HEK293T (cell line): ENCODE data around the gene PAM.

Experiments used
- CTCF ChIA-PET: fragments of 350-600 bp; formaldehyde crosslinking; extraction: SDS; loops from one replicate; lab custom pipeline; 2021; ENCODE audit warnings: antibody characterized with exemption, inconsistent platforms; lab: Yijun Ruan, JAX
- POLR2A ChIA-PET: fragments of 350-600 bp; formaldehyde crosslinking; extraction: SDS; loops from one replicate; lab custom pipeline; 2020; ENCODE audit warnings: antibody characterized with exemption, inconsistent platforms; lab: Yijun Ruan, JAX
- DNase-seq: peaks from one replicate; pipeline ENCODE4 v3.0.0; 2012; ENCODE audit warnings: mixed read lengths; ENCODE audit errors: extremely low spot score
- ARNT ChIP-seq: fragments of 450-650 bp; IDR thresholded peaks from 2 replicates; pipeline ENCODE4 v1.6.1; 2017; ENCODE audit warnings: mild to moderate bottlenecking
- BHLHE40 ChIP-seq: fragments of 450-650 bp; IDR thresholded peaks from 2 replicates; pipeline ENCODE4 v1.6.1; 2016; ENCODE audit warnings: mild to moderate bottlenecking, moderate library complexity, borderline replicate concordance
- CTBP1 ChIP-seq: fragments of 450-650 bp; IDR thresholded peaks from 2 replicates; pipeline ENCODE4 v1.6.1; 2016; ENCODE audit warnings: borderline replicate concordance
- ELF4 ChIP-seq: fragments of 450-650 bp; IDR thresholded peaks from 2 replicates; pipeline ENCODE4 v1.6.1; 2017; ENCODE audit warnings: antibody characterized with exemption
- FOXA1 ChIP-seq: fragments of 450-650 bp; IDR thresholded peaks from 2 replicates; pipeline ENCODE4 v1.6.1; 2016; ENCODE audit warnings: mild to moderate bottlenecking
- FOXK2 ChIP-seq: fragments of 450-650 bp; IDR thresholded peaks from 2 replicates; pipeline ENCODE4 v1.6.1; 2016; ENCODE audit warnings: mild to moderate bottlenecking
- FOXM1 ChIP-seq: fragments of 450-650 bp; IDR thresholded peaks from 2 replicates; pipeline ENCODE4 v1.6.1; 2017; ENCODE audit warnings: mild to moderate bottlenecking, borderline replicate concordance
- HDGF ChIP-seq: fragments of 450-650 bp; IDR thresholded peaks from 2 replicates; pipeline ENCODE4 v1.6.1; 2017; ENCODE audit warnings: antibody characterized with exemption, borderline replicate concordance
- L3MBTL2 ChIP-seq: fragments of 450-650 bp; conservative IDR thresholded peaks from 2 replicates; pipeline ENCODE4 v1.6.1; 2016; ENCODE audit warnings: mild to moderate bottlenecking
- LEF1 ChIP-seq: fragments of 450-650 bp; IDR thresholded peaks from 2 replicates; pipeline ENCODE4 v1.6.1; 2017; ENCODE audit warnings: mild to moderate bottlenecking, borderline replicate concordance
- NFRKB ChIP-seq: fragments of 450-650 bp; IDR thresholded peaks from 2 replicates; pipeline ENCODE4 v1.6.1; 2016; ENCODE audit warnings: mild to moderate bottlenecking, moderate library complexity
- SP1 ChIP-seq: fragments of 450-650 bp; IDR thresholded peaks from 2 replicates; pipeline ENCODE4 v1.6.1; 2017
- SUZ12 ChIP-seq: fragments of 450-650 bp; IDR thresholded peaks from 2 replicates; pipeline ENCODE4 v1.6.1; 2016; ENCODE audit warnings: mild to moderate bottlenecking
- TARDBP ChIP-seq: fragments of 450-650 bp; IDR thresholded peaks from 2 replicates; pipeline ENCODE4 v1.6.1; 2016
- ZNF384 ChIP-seq: fragments of 450-650 bp; IDR thresholded peaks from 2 replicates; pipeline ENCODE4 v1.6.1; 2016
- TF ChIP-seq, protein P1 (sequence below): fragments of 450-650 bp; IDR thresholded peaks from 2 replicates; pipeline ENCODE4 v1.6.1; 2016

Gene PAM

DNA sequence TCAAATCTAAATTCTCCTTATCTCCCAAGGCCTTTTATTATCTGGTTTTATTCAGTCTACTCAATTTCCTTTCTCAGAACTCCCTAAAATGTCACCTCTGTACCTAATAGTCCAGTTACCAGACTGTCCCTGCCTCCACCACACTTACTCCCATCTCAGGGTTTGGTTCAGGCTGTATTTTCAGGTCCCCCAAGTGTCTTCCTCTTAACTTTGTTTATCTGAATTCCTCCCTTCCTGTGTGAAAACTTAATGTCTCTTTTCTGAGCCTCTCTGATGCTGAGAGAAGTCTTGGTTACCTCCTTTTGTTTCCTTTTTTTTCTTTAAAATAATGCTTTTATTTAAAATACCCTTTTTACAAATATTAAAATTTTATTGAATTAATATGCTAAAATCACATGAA, 133.4 kb downstream of the PAM start:
- CTCF ChIA-PET, result no interaction called here
- TF ChIP-seq NFRKB (no peak), CTBP1 (no peak), ARNT (no peak), SUZ12 (no peak), L3MBTL2 (no peak), BHLHE40 (no peak), TARDBP (no peak), ELF4 (no peak), FOXA1 (no peak), SP1 (no peak), ZNF384 (no peak), LEF1 (no peak), FOXM1 (no peak), FOXK2 (no peak), HDGF (no peak)
- TF ChIP-seq, protein P1, sequence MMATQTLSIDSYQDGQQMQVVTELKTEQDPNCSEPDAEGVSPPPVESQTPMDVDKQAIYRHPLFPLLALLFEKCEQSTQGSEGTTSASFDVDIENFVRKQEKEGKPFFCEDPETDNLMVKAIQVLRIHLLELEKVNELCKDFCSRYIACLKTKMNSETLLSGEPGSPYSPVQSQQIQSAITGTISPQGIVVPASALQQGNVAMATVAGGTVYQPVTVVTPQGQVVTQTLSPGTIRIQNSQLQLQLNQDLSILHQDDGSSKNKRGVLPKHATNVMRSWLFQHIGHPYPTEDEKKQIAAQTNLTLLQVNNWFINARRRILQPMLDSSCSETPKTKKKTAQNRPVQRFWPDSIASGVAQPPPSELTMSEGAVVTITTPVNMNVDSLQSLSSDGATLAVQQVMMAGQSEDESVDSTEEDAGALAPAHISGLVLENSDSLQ, result no peak
- POLR2A ChIA-PET, result no interaction called here
- DNase-seq, result no peak

DNA sequence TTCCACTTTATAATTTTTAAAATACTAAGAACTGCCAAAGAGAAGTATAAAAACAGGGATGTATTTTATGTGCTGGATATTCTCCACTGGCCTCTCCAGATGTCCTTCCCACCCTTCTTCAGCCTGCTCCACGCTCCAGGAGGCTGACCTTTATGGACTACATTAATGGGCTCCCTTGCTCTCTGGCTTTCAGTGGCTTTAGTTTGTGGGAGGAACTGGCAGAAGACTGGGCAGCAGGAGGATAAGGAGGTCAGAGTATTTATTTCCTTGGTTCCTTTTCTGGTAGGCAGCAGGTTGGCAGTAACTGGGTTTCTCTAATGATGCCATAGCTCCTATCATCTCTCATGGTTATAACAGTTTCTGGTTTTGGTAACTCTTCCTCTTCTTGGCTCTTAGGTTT, 133.9 kb downstream of the PAM start:
- no peak for DNase-seq
- ChIA-PET CTCF (no interaction called here), POLR2A (no interaction called here)
- TF ChIP-seq L3MBTL2 (no peak), ZNF384 (no peak), BHLHE40 (no peak)

DNA sequence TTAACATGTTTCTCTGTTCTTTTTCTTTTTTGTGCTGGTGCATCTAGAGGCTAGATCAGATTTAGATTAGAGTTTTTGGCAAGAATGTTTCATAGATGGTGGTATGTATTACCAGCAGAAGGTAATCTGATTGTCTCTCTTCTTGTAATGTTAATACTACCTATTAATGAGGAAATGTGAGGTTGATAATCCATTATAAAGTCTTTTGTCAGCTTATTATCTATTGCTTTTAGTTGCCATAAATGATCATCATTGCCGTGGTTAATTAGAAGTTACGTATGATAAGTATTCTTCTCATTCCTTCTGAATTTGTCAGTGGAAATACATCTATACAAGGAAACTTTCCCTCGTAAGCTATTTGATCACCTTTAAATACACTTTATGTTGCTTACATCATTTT, 135.0 kb downstream of the PAM start:
- ChIA-PET POLR2A (no interaction called here), CTCF (no interaction called here)
- TF ChIP-seq L3MBTL2, result no peak
- TF ChIP-seq SUZ12, result no peak
- TF ChIP-seq FOXK2, result no peak
- TF ChIP-seq LEF1, result no peak
- no peak for TF ChIP-seq SP1
- TF ChIP-seq CTBP1, result no peak
- TF ChIP-seq, protein P1, result no peak
- no peak for TF ChIP-seq BHLHE40
- TF ChIP-seq ZNF384, result no peak
- TF ChIP-seq FOXA1, result no peak
- no peak for TF ChIP-seq FOXM1
- TF ChIP-seq ELF4, result no peak
- DNase-seq, result no peak

DNA sequence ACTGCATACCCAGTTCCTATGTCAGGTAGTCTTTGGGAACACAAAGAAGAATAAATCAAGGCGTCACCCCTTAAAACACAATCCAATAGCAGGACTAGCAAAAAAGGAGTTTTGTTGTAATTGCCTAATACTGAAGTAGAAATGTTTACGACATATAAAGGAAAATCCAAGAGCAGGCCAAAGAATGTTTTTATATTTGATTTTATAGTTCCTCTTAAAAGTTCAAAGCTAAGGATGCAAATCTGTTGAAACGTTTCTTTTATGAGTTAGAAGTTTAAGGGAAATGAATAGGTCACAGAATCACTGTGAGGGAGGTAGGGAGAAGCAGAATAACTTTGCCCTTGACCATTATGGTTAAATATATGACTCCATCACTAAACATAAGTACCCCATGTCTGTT, 136.1 kb downstream of the PAM start:
- ChIA-PET POLR2A (no interaction called here), CTCF (no interaction called here)
- no peak for DNase-seq
- TF ChIP-seq ARNT, result no peak

DNA sequence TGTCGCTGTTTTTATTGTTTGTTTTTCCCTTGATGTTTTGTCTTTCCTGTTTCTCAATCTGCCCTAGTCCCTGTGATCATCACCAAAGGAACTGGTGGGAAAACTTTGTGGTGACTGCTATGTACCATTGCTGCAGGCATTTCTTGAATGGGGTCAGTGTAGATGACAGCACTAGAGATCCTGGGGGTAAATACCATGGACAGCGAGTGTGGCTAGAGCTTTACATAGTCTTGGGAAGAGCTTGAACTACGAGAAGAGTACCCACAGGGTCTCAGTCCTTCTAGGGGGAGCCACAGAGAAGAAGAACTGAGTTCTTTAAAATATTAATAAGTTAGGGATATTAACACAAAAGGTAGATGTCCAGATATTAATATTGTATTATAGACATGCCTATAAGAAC, 138.8 kb downstream of the PAM start:
- no peak for DNase-seq
- POLR2A ChIA-PET, result no interaction called here
- TF ChIP-seq CTBP1, result no peak
- no peak for TF ChIP-seq ZNF384
- no peak for TF ChIP-seq FOXK2
- TF ChIP-seq TARDBP, result no peak
- CTCF ChIA-PET, result interaction anchor here (0.5 kb wide), 1 partner anchor 15 kb away, joined by 11 read pairs; no protein-coding TSS in a partner anchor

DNA sequence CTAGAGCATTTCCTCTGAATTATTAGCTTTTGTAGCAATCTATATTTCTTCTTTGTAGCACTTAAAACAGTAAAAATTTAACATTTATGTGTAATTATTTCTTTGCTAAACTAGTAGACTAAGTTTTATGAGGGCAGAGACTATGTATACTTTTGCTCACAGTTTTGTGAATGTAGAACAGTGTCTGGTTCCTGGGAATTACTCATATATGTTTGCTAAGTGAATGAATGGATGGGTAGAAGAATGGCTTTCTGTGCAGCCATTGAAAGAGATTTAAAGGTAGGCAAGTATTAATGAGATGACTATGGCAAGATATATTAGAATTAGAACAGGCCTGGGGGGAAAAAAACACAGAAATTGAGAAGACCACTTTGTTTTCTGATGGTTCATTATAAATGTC, 140.1 kb downstream of the PAM start:
- POLR2A ChIA-PET, result no interaction called here
- CTCF ChIA-PET, result no interaction called here
- no peak for DNase-seq
- TF ChIP-seq LEF1 (no peak), SP1 (no peak)

DNA sequence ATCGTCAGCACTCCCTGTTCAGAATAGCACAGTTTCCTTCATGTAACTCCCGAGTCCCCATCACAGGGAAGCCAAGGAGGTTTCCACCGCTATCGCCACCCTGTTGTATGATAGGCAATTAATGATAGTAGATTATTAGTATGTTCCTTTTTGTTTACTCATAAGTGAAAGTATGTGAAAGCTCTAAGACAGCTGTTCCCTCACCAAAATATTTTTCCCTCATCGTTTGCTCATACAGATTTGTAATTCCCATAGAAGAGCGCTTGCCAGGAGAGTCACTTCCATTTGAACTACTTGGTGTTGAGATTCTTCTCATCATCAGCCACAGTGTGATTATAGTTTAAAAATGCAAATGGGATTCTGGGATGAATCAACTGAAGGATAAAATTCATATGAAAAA, 140.9 kb downstream of the PAM start:
- ChIA-PET POLR2A (no interaction called here), CTCF (no interaction called here)
- no peak for DNase-seq
- TF ChIP-seq TARDBP (no peak), FOXA1 (no peak), NFRKB (no peak), HDGF (no peak), SUZ12 (no peak), FOXK2 (no peak), BHLHE40 (no peak), ZNF384 (no peak), CTBP1 (no peak), L3MBTL2 (no peak), SP1 (no peak), LEF1 (no peak), ELF4 (no peak), FOXM1 (no peak), ARNT (no peak)
- TF ChIP-seq, protein P1, result no peak
